Activated T-cell treated with anti-CD3 and anti-CD28 coated beads for 48 hours (primary cell): ENCODE results near the gene CCNI2.

Source experiments
- DNase-seq: peaks from one replicate; pipeline ENCODE4 v3.0.0-alpha.2; 2020; ENCODE audit warnings: low read depth

CCNI2 gene, protein sequence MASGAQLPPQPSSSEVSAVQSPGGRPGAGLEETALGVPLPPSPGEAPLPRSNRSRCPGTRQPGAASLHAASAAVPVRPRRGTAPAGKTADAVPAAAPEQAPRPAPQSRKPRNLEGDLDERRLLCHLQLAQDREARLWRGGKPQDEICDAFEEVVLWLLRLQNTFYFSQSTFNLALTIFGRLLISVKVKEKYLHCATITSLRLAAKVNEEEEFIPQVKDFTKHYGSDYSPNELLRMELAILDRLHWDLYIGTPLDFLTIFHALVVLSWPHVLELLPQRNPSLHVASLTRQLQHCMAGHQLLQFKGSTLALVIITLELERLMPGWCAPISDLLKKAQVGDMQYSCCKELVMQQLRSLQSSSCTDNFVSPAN

DNA sequence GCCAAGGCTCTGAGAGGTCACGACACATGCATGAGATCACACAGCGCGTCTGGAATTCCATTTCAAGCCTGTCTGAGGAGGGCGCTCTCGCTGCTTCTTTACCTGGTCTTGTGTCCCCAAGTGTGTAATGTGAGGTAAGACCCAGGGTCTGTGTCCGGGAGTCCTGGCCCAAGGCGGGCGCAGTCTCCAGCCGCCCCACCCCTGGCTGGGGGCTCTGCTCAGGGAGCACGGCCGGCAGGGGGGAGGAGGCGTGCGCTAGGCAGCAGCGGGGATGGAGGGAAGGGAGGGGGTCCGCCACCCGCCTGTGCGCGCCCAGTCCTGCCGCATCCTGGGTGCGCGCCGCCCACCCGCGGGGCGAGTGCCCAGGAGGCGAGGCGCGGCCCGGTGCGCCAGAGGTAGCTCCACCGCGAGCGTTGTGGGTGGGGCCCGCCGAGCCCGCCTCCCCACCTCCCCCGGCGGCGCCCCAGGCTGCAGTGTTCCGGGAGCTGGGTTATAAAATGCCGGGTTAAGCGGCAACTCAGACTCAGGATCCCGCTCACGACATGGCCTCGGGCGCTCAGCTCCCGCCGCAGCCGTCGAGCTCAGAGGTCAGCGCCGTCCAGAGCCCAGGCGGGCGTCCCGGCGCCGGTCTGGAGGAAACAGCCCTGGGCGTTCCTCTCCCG lies at the start of gene CCNI2:
TSS of gene CCNI2 (plus strand) at position 473 of the 662 bp plus-strand sequence. CDS start at position 543, 70 bp downstream.
- DNase-seq = peak; percentile 44

GRCh38 chr5:132704875-132705274 lies 42.4 kb upstream of the CCNI2 start:
- DNase-seq = no peak

- DNase-seq = no peak
Observed at GRCh38 chr5:132708645-132709044, 38.6 kb upstream of the CCNI2 start.

DNA sequence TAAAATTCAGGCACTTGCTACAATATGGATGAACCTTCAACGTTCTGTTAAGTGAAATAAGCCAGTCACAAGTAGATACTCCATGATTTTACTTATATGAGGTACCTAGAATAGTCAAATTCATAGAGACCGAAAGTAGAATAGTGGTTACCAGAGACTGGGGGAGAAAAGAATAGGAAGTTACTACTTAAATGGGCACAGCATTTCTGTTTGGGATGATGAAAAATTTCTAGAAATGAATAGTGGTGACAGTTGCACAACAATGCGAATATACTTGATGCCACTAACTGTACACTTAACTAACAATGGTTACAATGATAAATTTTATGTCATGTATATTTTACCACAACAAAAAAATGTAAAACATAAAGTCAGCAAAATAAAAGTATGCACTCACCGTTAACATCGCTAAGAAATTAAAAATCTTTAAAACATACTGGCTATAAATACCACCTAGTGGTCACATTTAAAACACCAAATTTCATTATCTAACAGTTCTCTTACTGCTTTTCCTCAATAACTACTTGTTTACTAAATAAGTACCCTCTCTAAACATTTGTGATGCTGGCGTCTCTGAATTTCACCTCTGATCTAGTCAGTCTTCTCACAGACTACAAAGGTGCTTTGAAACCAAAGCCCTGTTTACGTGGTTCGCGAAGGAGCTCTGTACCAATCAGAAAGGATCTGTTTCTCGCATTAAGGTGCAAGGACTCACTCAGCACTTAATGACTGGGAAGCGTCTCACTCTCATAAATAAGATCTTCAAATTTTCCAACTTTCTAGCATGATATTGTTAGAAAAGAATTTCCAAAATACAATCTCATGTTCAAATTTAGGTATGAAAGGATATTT lies 32.5 kb upstream of the CCNI2 start:
- no peak for DNase-seq

- no peak for DNase-seq
Observed at GRCh38 chr5:132718544-132719312, 28.5 kb upstream of the CCNI2 start.

DNA sequence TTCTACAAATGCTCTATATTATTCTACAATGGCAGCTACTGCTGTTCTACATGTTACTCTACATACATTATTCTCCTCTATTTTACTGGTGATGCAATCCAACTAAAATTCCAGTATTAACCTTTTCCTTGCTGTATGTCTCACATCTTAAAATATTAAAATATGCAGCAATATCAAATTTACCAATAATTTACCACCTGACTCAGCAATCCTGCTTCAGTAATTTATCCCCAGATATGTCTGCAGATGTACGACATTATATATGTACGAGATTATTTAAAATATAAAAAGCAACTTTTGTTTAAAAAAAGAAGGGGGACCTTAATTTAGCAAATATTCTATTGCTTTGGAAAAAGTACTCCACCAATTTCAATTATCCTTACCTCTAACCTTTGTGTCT lies 21.5 kb upstream of the CCNI2 start:
- no peak for DNase-seq

GRCh38 chr5:132729896-132730295 lies 17.3 kb upstream of the CCNI2 start:
- no peak for DNase-seq

DNA sequence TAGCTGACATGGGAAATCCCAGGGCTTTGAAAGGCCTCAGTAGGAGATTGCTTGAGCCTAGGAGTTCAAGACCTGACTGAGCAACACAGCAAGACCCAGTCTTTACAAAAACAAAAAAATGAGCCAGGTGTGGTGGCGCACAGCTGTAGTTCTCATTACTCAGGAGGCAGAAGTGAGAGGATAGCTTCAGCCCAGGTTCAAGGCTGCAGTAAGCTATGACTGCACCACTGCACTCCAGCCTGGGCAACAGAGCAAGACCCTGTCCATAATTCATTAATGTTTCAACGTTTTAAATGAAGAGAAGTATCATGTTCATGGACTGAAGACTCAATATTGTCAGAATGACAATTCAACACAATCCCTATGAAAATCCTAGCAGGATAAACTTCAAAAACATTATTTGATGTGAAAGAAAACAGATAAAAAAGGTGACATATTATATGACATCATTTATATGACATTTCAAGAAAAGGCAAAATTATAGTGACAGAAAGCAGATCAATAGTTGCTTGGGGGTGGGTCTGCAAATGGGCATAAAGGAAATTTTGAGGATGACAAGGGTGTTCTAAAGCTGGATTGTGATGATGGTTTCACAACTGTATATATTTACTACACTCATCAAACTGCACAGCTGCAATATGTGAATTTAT lies 13.6 kb upstream of the CCNI2 start:
- DNase-seq = no peak

DNA sequence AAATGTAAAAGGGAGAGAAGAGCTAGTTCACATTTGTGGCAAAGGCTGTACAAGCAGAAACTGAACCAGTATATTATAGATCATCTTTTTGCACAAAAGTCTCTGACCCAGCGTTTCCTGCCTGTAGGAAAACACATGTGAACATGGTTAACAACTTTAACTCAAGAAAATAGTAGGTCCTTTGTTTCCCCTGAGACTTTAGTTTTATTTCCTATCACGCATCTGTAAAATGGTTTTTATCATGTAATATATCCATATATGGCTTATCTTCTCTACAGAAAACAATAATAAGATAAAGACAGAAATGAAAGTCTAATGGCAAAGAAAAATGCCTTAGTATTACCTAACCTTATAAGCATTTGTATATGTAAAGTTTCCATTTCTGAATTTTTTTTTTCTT lies 12.5 kb upstream of the CCNI2 start:
- DNase-seq = no peak

- DNase-seq = peak; percentile 98
Observed at GRCh38 chr5:132736853-132737833, 10.1 kb upstream of the CCNI2 start, which contains the start of gene KIF3A. TSS of gene KIF3A (minus strand) at chr5:132737546. CDS start at chr5:132737419, 127 bp downstream.

DNA sequence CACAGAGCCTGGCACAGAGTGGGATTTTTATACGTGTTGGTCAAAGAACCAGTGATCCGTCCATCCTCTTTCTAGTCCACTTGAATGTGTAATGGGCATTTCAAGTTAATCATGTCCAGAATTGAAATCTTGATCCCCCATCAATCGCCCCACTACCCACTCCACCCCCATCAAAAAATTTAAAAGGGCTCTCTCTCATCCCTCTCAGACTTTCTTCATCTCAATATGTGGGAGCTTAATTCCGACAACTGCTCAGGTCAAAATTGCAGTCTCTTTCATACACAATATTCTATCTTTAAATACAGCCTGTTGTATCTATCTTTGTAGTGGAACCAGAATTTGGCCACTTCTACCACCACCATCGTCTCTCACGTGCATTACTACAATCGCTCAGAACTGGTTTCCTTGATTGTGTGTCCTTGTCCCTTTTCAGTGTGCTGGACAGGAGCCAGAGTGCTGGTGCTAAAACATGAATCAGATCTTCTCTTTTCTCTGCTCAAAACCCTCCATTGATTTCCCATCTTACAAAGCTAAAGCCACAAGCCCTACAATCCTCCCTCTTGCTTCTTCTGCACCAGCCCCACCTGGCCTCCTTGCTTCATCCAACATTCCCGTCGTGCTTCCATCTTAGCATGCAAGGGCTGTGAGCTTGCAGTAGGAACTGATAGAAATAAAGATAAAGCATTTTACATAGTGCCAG lies 9.1 kb upstream of the CCNI2 start:
- no peak for DNase-seq

DNA sequence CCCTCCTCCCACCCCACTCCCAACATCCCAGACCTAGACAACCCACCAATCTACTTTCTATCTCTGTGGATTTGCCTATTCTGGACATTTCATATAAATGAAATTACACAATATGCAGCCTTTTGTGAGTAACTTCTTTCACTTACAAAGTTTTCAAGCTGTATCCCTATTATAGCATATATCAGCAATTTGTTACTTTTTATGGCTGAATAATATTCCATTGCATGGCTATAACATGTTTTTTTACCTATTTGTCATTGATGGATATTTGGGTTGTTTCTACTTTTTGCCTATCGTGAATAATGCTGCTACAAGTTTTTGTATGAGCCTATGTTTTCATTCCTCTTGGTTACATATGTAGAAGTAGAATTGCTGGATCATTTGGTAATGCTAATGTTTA lies 8.0 kb upstream of the CCNI2 start:
- no peak for DNase-seq

GRCh38 chr5:132742158-132742557 lies 5.1 kb upstream of the CCNI2 start:
- no peak for DNase-seq

DNA sequence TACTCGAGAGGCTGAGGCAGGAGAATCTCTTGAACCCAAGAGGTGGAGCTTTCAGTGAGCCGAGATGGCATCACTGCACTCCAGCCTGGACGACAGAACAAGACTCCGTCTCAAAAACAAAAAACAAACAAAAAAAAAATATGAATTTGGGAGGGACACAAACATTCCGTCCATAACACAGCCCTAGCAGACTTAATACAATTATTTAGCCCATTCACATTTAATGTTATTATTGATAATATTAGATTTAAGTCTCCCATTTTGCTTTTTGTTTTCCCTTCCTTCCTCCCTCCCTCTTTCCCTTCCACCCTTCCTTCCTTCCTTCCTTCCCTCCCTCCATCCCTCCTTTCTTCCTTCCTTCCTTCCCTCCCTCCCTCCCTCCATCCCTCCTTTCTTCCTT lies 4.6 kb upstream of the CCNI2 start:
- DNase-seq = no peak

DNA sequence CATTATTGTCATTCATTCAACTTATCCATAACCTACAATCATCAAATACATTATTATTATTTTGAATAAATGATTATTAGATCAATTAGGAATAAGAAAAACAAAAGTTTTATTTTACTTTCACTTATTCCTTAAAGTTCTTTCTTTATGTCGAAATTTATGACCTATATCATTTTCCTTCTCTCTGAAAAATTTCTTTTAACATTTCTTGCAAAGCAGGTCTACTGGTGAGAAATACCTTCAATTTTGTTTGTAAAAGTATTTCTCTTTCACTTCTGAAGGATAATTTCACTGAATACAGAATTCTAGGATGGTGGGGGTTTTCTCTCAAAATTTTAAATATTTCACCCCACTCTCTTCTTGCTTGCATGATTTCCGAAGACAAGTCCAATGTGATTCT lies 2.6 kb upstream of the CCNI2 start:
- DNase-seq = no peak

DNA sequence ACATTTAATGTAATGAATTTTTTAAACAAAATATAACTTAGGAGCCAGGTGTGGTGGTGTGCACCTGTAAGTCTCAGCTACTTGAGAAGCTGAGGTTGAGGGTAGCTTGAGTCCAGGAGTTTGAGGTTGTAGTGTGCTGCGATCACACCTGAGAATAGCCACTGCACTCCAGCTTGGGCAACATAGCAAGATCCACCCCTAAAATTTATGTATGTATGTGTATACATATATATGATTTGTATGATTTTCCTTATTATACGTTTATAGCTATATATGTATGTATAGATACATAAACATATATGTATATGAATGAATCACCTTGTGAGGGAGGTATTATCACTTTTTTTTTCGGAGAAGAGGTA lies 653 bp upstream of the CCNI2 start:
- no peak for DNase-seq

- peak; percentile 40 for DNase-seq
Observed at GRCh38 chr5:132747616-132748440, 602 bp downstream of the CCNI2 start.

DNA sequence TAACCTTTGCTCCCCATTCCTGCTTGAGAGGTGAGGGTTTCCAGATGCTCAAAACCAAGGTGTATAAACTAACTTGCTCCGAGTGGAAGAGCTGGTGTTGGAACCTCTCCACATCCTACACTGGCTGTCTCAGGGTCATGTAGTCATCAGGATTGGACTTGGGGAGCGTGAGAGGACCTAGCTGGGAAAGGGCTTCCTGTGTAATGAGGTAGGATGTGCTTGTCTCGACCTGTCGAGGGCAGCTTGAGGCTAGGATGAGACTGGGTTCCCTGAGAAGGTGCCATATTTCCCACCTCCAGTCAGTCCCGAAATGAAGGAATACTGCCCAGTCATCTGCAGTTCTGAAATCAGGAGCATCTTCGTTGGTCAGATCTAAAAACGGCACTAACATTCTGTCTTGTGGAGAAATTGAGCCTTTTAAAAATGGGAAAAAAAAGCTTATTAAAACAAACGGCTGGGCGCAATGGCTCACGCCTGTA lies 1.3 kb downstream of the CCNI2 start:
- no peak for DNase-seq
